Cortex of kidney (tissue), 1 donor: ENCODE measurements around the gene TBC1D21.
"Not testable (repeated sequence)": the region's sequence is repeated elsewhere in the genome, so short reads cannot be mapped to it uniquely, and the experiment has no call there.

Source experiments
- DNase-seq: peaks from one replicate; lab custom pipeline; 2025; lab: John Stamatoyannopoulos, UW

TBC1D21 gene

DNA sequence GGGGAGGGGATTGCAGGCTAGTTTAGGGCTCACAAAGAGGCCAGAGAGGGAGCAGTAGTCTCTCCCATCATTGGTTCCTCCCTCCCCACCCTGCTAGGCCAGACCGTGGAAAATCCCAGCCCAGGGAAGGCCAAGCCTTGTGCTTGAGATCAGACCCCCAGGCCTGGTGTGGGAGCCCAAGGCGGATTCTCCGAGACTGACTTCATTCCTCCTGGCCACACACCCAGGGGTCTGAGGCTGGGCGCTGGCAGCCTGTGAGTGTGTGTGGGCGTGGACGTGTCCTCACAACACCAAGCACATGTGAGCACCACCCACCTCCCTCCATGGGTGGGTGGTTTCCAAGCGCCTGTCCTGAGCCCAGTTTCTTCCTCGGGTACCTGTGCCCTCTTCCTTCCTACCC lies 57.0 kb downstream of the TBC1D21 start:
- DNase-seq = no peak

DNA sequence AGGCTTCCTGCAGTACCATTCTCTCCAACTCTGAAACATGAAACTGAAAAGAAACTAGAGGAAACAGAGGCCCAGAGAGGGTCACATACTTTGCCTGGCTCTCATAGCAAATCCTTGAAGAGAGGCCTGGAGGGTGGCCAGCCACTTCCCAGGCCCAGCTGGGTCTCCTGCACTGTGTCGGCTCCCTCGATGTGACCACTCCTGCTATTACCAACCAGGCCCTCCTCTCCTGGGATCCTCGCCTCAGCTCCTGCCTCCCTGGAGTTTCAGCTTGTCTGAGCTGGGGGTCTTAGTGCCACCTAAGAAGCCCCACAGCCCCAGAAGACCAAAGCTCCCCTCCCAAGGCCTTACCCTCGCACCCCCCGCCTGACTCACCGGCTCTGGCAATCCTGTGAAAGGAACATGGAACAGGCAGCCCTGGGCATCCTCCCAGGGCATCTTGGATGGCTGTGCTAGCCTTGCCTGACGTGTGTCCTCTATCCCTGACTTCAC lies 57.5 kb downstream of the TBC1D21 start:
- no peak for DNase-seq

DNA sequence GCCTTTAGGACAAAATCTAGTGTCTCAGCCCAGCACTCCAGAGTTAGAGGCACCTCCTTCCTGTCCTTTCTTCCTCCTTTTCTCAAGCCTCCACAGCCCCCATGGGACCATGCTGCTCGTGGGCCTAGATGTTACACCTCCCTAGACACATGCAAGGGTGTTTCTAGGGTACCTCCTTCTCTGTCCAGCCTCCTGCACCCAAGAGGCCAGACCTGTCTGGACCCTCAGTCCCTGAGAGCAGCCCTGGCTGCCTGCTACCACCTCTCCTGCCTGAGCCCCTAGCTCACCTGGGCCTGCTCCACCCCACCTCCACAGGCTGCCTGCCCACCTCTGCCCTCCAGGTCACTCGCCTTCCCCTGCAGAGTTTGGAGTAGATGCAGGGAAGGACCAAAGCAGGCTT lies 58.1 kb downstream of the TBC1D21 start:
- no peak for DNase-seq

- no peak for DNase-seq
Observed at GRCh38 chr15:73932381-73933191, 59.2 kb downstream of the TBC1D21 start.

GRCh38 chr15:73934281-73934680 lies 60.9 kb downstream of the TBC1D21 start:
- no peak for DNase-seq

DNA sequence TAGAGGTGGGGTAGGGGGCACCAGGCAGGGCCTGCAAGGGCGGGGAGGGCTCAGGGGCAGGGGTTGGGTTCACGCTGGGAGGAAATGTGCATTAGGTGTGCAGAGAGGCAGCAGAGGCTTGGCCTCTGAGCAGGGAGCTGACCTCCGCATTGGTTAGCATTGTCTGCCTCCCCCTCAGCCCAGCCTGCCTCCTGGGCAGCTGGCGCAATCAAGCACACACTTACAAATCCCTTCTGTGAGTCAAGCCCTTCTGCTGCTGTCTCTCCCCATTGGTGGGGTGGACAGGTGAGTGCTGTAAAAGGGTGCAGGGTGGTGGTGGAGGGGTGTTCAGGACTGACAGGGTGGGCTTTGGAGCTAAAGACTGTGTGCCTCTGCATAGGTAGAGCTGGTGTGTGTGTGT lies 62.2 kb downstream of the TBC1D21 start:
- no peak for DNase-seq

- no peak for DNase-seq
Observed at GRCh38 chr15:73936181-73936580, 62.8 kb downstream of the TBC1D21 start.

DNA sequence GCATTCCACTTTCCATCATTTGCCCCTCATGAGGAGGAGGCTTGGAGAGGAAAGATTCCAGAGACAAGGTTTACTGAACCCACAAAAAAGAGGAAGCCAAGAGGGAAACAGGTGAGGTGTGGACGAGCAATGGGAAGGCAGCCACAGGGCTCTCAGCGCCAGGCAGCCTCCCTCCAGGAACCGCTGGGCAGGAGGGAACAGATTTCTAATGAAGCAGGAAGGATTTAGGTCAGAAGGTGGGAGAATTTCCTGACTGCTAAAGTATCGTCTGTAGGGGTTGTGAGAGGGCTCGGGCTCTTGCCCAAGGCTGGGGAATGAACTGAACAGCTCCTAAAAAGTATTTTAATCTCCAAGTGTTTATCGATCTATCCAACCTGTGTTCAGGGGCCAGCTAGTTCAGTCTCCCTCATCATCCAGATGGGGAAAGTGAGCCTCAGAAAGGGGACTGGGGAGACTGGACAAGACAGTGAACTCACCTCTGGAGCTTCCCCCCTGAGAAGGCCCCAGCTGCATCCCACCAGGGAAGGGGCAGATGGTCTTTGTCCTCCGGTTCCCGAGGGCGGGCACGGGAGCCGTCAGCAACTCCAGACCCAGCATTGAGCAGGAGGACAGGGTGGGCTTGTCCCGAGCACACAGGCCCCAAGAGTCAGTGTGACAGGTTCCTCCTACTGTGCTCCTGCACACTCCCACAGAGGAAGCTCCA lies 63.4 kb downstream of the TBC1D21 start:
- DNase-seq = no peak

DNA sequence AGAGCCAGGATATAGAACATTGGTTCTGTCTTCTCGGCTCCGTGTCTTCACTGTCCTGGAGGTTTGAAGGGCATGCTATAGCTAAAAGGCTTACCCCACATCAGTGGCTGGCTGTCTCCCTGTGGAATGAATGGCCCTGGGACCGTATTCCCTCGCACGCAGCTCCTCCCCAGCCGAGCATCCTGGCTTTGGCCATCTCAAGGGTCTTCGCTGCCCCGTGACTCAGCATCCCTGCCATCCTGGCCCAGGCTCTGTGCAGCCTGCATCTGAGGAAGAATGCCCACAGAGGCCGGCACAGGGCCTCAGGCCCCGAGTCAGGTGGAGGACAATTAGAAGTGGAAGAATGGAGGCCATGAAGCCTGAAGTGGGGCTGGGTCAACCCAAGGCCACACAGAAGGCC lies 63.9 kb downstream of the TBC1D21 start:
- no peak for DNase-seq

DNA sequence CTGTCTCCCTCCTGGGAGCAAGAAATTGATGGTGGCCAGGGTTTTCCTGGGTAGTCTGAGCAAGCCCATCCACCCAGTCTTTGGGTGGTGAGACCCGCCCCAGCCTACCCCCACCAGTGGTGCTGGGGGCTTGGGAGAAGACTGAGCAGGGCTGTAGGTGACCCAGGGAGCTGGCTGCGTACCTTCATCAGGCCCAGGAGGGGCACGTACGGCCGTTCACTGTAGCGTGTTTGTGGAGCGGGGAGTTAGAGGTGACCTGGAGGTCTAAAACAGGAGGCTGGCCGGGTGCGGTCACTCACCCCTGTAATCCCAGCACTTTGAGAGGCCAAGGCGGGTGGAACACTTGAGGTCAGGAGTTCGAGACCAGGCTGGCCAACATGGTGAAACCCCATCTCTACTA lies 64.4 kb downstream of the TBC1D21 start:
- DNase-seq = no peak

GRCh38 chr15:73938516-73938915 lies 65.2 kb downstream of the TBC1D21 start:
- DNase-seq = not testable (repeated sequence)
